ENCODE data around the gene NUDT4. TPM values are rescaled to one million over a fixed set of nuclear protein-coding genes. Genes with fewer than 3 reads are reported as not detected.

The NUDT4 gene
- total RNA-seq = 57.1 and 73.5 TPM in 2 replicates

DNA sequence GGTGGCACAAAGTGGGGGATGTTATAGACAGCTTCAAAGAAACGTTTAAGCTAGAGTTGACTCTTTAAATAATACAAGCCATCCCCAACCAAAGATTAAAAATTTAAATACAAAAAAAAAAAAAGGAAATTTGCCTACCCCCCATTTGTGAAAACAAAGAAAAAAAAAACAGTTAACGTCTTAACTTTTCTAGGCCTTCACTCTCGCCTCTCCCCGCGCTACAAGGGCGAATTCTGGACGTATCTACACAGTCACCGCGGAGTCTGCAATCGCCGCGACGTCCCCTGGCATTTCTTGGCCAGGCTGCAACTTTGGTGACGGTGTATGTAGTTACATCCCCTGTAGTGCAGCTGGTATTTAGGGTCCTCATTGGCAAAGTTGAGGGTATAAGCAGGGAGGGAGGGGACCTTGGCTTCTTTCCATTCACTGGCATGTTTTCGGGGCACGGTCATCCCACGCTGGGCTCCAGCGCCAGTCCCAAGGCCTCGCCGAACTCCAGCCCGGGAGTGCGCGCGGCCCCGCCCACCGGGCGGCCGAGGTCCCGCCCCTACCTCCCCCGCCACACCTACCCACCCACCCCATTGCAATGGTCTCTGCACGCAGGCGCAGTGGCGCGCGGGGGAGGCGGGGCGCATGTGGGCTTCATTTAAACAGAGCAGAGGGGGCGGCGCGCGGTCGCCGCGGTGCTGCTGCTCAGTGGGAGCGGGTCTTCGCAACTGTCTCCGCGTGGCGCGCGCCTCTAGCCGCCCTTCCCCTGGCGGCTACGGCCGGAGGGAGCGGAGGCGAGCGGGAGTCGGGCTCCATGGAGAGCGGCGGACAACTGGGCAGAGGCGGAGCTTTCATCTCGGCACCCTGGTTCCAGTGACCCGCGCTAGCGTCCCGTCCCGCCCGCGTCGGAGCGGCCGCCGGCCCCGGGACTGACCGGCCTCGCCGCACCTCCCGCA lies at the start of gene NUDT4:
TSS of gene NUDT4 (plus strand) at position 674 of the 944 bp plus-strand sequence. CDS start 398 bp downstream, outside the sequence.

DNA sequence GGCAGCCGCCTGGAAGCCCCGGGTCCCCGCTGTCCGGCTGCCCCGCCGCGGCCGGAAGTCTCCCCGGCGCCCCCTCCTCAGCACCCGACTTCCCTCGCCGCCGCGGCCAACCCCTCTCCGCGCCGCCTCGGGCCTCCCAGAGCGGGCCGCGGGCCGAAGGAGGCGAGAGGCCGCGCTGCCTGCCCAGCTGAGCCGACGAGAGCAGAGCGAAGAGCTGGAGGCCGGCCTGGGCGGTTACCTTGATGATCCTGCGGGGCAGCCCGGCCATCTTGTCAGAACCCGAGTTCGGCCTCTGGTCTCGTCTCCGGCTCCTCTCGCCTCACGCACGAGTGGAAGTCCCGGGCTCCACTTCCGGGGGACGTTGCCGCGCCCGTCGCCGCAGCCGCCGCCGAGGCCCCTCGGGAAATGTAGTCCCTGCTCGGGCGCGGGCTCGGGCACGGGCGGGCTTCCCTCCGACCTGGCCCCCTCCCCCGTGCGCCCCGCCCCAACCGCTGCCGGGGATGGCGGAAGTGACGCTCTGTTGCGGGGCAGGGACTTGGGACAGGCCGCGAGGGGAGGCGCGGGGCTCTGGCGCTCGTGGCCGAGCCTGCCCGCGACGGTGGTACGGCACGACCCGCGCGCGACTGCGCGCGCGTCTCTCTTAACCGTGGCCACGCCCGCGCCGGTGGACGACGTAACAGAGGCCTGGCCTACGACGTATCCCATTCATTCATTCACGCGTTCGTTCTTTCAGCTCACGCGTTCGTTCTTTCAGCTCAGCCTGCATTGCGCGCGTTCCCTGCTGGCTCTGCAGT lies 64.1 kb downstream of the NUDT4 start, which contains the start of gene UBE2N:
TSS of gene UBE2N (minus strand) at position 331 of the 794 bp plus-strand sequence. CDS start at position 268, 63 bp downstream.

Other genes with a start within 250 kb of the NUDT4 start
- gene UBE2N, start 64.0 kb downstream of the NUDT4 start, total RNA-seq = 50.2 and 65.6 TPM in 2 replicates
- gene MRPL42, start 89.6 kb downstream of the NUDT4 start, total RNA-seq = 67.7 and 119 TPM in 2 replicates
- 18.4 and 18.5 TPM in 2 replicates for gene SOCS2, start 194.8 kb downstream of the NUDT4 start, total RNA-seq

Measured in uterine smooth muscle cell (primary cell).